K562 (cell line): ENCODE measurements around the gene CCDC187. TPM values are rescaled to one million over a fixed set of nuclear protein-coding genes. Genes with fewer than 3 reads are reported as not detected.
A peak's percentile ranks its signal among the peaks of the same experiment; 100 is the strongest.

ENCODE experiments used
- ARID1B ChIP-seq: fragments of 450-650 bp; IDR thresholded peaks from 2 replicates; pipeline ENCODE4 v1.6.1; 2016; ENCODE audit warnings: antibody characterized with exemption, mild to moderate bottlenecking, inconsistent platforms
- CAMTA2 ChIP-seq: fragments of 250-450 bp; sonication (Bioruptor Pico); conservative IDR thresholded peaks from 2 replicates; pipeline ENCODE4 v1.5.1; 2022
- CC2D1A ChIP-seq: fragments of 450-650 bp; IDR thresholded peaks from 2 replicates; pipeline ENCODE4 v1.6.1; 2017; ENCODE audit warnings: mild to moderate bottlenecking
- CHCHD3 ChIP-seq: fragments of 250-450 bp; sonication (Bioruptor Pico); IDR thresholded peaks from 2 replicates; pipeline ENCODE4 v2.1.2; 2022; ENCODE audit warnings: mild to moderate bottlenecking
- CHD1 ChIP-seq: fragments of 200-600 bp; sonication (generic); IDR thresholded peaks from one replicate; pipeline ENCODE4 v1.6.1; 2012; ENCODE audit warnings: mild to moderate bottlenecking, moderate library complexity, low read length, inconsistent platforms
- CHD2 ChIP-seq: IDR thresholded peaks from 2 replicates; pipeline ENCODE4 v1.6.1; 2011; ENCODE audit warnings: low read depth, low read length
- CHD4 ChIP-seq: fragments of 200-600 bp; sonication (generic); IDR thresholded peaks from 3 replicates; pipeline ENCODE4 v1.6.1; 2012; ENCODE audit warnings: low read depth, mild to moderate bottlenecking, mixed read lengths, low read length, inconsistent platforms; ENCODE audit not compliant: insufficient read depth, insufficient replicate concordance, poor library complexity, severe bottlenecking
- FOSL1 ChIP-seq: fragments of 200-800 bp; sonication (Bioruptor generic); conservative IDR thresholded peaks from 2 replicates; pipeline ENCODE4 v1.6.1; 2016; ENCODE audit warnings: missing genetic modification characterization, missing compliant biosample characterization
- GTF2A2 ChIP-seq: IDR thresholded peaks from 2 replicates; pipeline ENCODE4 v1.6.1; 2016; ENCODE audit warnings: mild to moderate bottlenecking, missing genetic modification characterization, missing compliant biosample characterization
- GTF2F1 ChIP-seq: IDR thresholded peaks from 2 replicates; pipeline ENCODE4 v1.6.1; 2011; ENCODE audit warnings: low read depth, low read length, improper control_type of control experiment
- HDGF ChIP-seq: fragments of 450-650 bp; IDR thresholded peaks from 2 replicates; pipeline ENCODE4 v1.6.1; 2016
- HNRNPL ChIP-seq: fragments of 200-400 bp; formaldehyde crosslinking; IDR thresholded peaks from 2 replicates; pipeline ENCODE4 v1.6.1; 2017; ENCODE audit warnings: low read depth, mild to moderate bottlenecking, low read length
- IFI16 ChIP-seq: fragments of 250-450 bp; sonication (Bioruptor Pico); IDR thresholded peaks from 2 replicates; pipeline ENCODE4 v2.1.2; 2022; ENCODE audit warnings: mild to moderate bottlenecking, inconsistent platforms
- KDM2B ChIP-seq: fragments of 250-450 bp; sonication (Bioruptor Pico); IDR thresholded peaks from 2 replicates; pipeline ENCODE4 v1.8.0; 2021; ENCODE audit warnings: mild to moderate bottlenecking, moderate library complexity
- MAFF ChIP-seq: IDR thresholded peaks from 2 replicates; pipeline ENCODE4 v1.6.1; 2012; ENCODE audit warnings: low read length, improper control_type of control experiment
- MLLT1 ChIP-seq, 2 experiments: fragments of 450-650 bp; IDR thresholded peaks; 2 replicates each; pipeline ENCODE4 v1.6.1; 2016
- NCOA1 ChIP-seq: fragments of 450-650 bp; IDR thresholded peaks from 2 replicates; pipeline ENCODE4 v1.6.1; 2016; ENCODE audit warnings: low read depth
- PCBP2 ChIP-seq: fragments of 200-400 bp; formaldehyde crosslinking; IDR thresholded peaks from 2 replicates; pipeline ENCODE4 v1.6.1; 2018; ENCODE audit warnings: low read length, low read depth, mild to moderate bottlenecking, moderate library complexity; ENCODE audit not compliant: poor library complexity, severe bottlenecking
- POLR2G ChIP-seq: fragments of 200-400 bp; formaldehyde crosslinking; IDR thresholded peaks from 2 replicates; pipeline ENCODE4 v1.6.1; 2017; ENCODE audit warnings: low read depth, mild to moderate bottlenecking, antibody characterized with exemption, low read length, moderate library complexity
- PRMT5 ChIP-seq: sonication (generic); formaldehyde crosslinking; IDR thresholded peaks from 2 replicates; pipeline ENCODE4 v1.5.0; 2020; ENCODE audit warnings: missing genetic modification reagents
- ZBTB33 ChIP-seq: sonication (generic); formaldehyde crosslinking; IDR thresholded peaks from 2 replicates; pipeline ENCODE4 v1.8.1; 2023; ENCODE audit warnings: mild to moderate bottlenecking, missing genetic modification reagents
- ZBTB5 ChIP-seq: fragments of 450-650 bp; IDR thresholded peaks from 2 replicates; pipeline ENCODE4 v1.6.1; 2017; ENCODE audit warnings: antibody characterized with exemption
- ZBTB7A ChIP-seq: IDR thresholded peaks from 2 replicates; pipeline ENCODE4 v1.6.1; 2011; ENCODE audit warnings: low read depth, mild to moderate bottlenecking, low read length, moderate library complexity, borderline replicate concordance; ENCODE audit not compliant: control insufficient read depth
- ZKSCAN1 ChIP-seq: fragments of 150-350 bp; IDR thresholded peaks from 2 replicates; pipeline ENCODE4 v1.6.1; 2016; ENCODE audit warnings: low read depth, low read length
- ZNF253 ChIP-seq: fragments of 250-450 bp; sonication (Bioruptor Pico); conservative IDR thresholded peaks from 2 replicates; pipeline ENCODE4 v1.6.1; 2021; ENCODE audit warnings: mild to moderate bottlenecking
- polyA plus RNA-seq, 8 experiments: library from polyadenylated mRNA; depleted of rRNA in 4 of 8; stranded (reverse) in 5 of 8; unstranded in 3 of 8; fragments of >200 nt; fragmentation: Nextera tagmentation in 2 of 8; fragmentation: Illumina TruSeq in 1 of 8; extraction: Ambion mirVana in 2 of 8; extraction: Trizol in 1 of 8; gene quantifications; 2 replicates each; pipeline versions ENCODE4 v1.2.1 to v1.2.3, GENCODE V29; 2011 to 2014; ENCODE audit warnings: inconsistent platforms in 1 of 8, missing spikeins in 1 of 8
- total RNA-seq, 7 experiments: library from RNA; depleted of rRNA in 6 of 7; stranded (reverse); fragments of >200 nt in 6 of 7; fragmentation: Illumina TruSeq in 2 of 7; extraction: Trizol in 2 of 7; gene quantifications; 2 replicates each; pipeline versions ENCODE4 v1.2.1 to v1.2.3, GENCODE V29; 2011 to 2021; ENCODE audit warnings: low replicate concordance in 1 of 7

The CCDC187 gene
- total and polyA plus RNA-seq, 9 of the 15 experiments (the other 6 are each of a cell fraction or from before 2014, with no cell fraction given), result not detected

DNA sequence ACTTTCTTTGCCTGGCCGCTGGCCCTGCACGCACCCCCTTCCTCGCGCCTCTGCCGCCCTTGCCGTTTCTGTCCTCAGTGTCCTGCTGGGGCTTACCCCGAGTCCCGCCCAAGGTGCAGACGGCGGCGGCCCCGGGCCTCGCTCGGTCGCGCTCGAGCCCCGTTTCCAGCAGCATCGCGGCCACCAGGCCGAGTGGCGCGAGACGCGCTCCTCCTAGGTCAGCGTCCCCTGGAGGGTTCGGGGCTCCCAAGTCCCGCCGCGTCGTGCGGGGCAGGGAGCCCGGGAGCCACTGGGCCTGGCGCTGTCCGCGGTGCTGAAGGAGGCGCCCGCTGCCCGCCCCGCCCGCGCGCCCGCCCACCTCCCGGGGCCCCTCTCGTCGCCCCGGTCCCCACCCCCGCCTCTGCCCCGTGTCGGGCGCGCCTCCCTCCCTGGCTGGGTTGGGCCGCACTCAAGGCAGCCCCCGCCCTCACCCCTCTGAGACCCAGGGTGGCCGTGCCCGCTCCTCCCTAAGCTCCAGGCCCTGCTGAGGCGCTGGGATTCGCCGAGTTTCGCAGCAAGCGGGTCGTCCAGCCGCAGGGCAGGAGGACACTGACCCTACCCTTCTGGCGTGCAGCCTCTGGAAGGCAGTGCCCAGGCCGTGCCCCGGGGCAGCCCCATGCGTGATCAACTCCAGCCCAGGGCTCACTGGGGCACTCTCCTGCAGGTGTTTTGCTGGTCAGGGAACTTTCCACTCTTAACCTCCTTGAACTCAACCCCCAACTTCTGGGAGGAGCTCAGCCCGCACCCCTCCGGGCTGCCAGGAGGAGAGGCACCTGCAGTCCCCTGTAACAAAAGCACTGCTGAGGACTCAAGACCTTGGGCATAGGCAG is 98.8 kb downstream of the CCDC187 start, which contains the start of gene LHX3 (continued):
- no peak for TF ChIP-seq ZNF253
- no peak for TF ChIP-seq CHD4
- no peak for TF ChIP-seq NCOA1
- TF ChIP-seq CHD2, result no peak
- TF ChIP-seq MAFF, result no peak
- no peak for TF ChIP-seq ZKSCAN1
- TF ChIP-seq PCBP2, result no peak
- TF ChIP-seq MLLT1 (IDR thresholded peaks at IDR 0.05), result no peak
- no peak for TF ChIP-seq CHD1
- no peak for TF ChIP-seq FOSL1 (tag)
- TF ChIP-seq ZBTB5, result no peak
- TF ChIP-seq ZBTB7A, result no peak
- no peak for TF ChIP-seq CHCHD3
- no peak for TF ChIP-seq GTF2F1
- TF ChIP-seq HDGF, result no peak
- TF ChIP-seq IFI16 (CRISPR knock-in tag), result no peak
- TF ChIP-seq HNRNPL, result peak; percentile 68; the same call in 1 of the 2 replicates
- 0 out of 2 replicates have a peak, but pooled peaks have one; percentile 25 for TF ChIP-seq PRMT5 (CRISPR knock-in tag)
- TF ChIP-seq KDM2B, result no peak
- no peak for TF ChIP-seq CC2D1A
- no peak for TF ChIP-seq CAMTA2 (CRISPR knock-in tag)
- TF ChIP-seq ARID1B, result no peak
- peak; percentile 98 for TF ChIP-seq ZBTB33 (CRISPR knock-in tag)
- TF ChIP-seq POLR2G, result peak; percentile 64
- TF ChIP-seq GTF2A2, result no peak
